Muscle of leg (tissue), 11 donors: ENCODE measurements around the gene TLCD5. TPM values are rescaled to one million over a fixed set of nuclear protein-coding genes. Genes with fewer than 3 reads are reported as not detected.

Experiments
- DNase-seq: peaks from one replicate; pipeline ENCODE4 v3.0.0; 2013
- H3K27ac ChIP-seq: one replicate; pipeline ENCODE4 v1.5.1; 2013; ENCODE audit warnings: mild to moderate bottlenecking, low read length, control low read depth
- H3K27me3 ChIP-seq: one replicate; pipeline ENCODE4 v1.6.1; 2013; ENCODE audit warnings: low read length; ENCODE audit not compliant: control insufficient read depth, insufficient read depth
- H3K36me3 ChIP-seq: one replicate; pipeline ENCODE4 v1.6.1; 2013; ENCODE audit warnings: low read length; ENCODE audit not compliant: control insufficient read depth, insufficient read depth
- H3K4me1 ChIP-seq: one replicate; pipeline ENCODE4 v1.6.1; 2013; ENCODE audit warnings: low read length; ENCODE audit not compliant: control insufficient read depth, insufficient read depth
- H3K4me3 ChIP-seq: one replicate; pipeline ENCODE4 v1.5.1; 2013; ENCODE audit warnings: low read length, control low read depth
- H3K9me3 ChIP-seq: replicated peaks from 2 replicates; pipeline ENCODE4 v1.6.1; 2013; ENCODE audit warnings: low read depth, low read length; ENCODE audit not compliant: control insufficient read depth
- WGBS: methylation state at CpG from one replicate; pipeline ENCODE4 v1.1.5; 2013; ENCODE audit warnings: missing lambda C conversion rate; ENCODE audit not compliant: insufficient coverage; 5-methylcytosine and 5-hydroxymethylcytosine counted together
- polyA plus RNA-seq, 8 donors: library from polyadenylated mRNA; unstranded; fragments of 120-200 nt; gene quantifications; one replicate each; pipeline versions ENCODE4 v1.2.1 to v1.2.3, GENCODE V29; 2013; ENCODE audit warnings: inconsistent platforms in 1 of 8, low replicate concordance in 1 of 8; ENCODE audit not compliant: insufficient read length in 8 of 8, insufficient read depth in 1 of 8
- total RNA-seq: library from RNA; stranded (reverse); fragments of 120-200 nt; gene quantifications from one replicate; pipeline ENCODE4 v1.2.4, GENCODE V29; 2013

TLCD5 gene
- total and polyA plus RNA-seq, 9 donors = 6.0 to 9.1 (median 7.7) TPM

- Histone ChIP-seq H3K9me3 (peaks cover 3% of the 10 kb centered on the region), H3K27ac (no peak overlapping the region), H3K36me3 (no peaks in the 10 kb centered on the region), H3K4me1 (no peaks in the 10 kb centered on the region), H3K4me3 (no peak overlapping the region), H3K27me3 (no peaks in the 10 kb centered on the region)
- no CpG with 5 or more reads among the region's 3 CpGs for WGBS
- no peak for DNase-seq
These were observed 50.0 kb downstream of the TLCD5 start for GRCh38 chr11:120375076-120375475.

DNA sequence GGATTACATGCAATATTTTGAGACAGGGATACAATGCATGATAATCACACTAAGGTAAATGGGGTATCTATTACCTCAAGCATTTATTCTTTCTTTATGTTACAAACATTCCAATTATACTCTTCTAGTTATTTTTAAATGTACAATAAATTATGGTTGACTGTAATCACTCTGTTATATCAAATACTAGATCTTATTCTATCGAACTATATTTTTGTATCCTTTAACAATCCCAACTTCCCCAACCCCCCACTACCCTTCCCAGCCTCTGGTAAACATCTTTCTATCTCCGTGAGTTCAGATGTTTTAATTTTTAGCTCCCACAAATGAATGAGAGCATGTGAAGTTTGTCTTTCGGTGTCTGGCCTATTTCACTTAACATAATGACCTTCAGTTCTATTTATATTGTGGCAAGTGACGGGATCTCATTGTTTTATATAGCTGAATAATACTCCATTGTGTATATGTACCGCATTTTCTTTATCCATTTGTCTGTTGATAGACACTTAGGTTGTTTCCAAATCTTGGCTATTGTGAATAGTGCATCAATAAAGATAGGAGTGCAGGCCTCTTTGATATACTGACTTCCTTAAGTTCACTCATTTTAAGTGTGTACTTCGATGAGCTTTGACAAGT, 51.6 kb downstream of the TLCD5 start:
- H3K9me3 ChIP-seq = peaks cover 3% of the 10 kb centered on the region
- no peak for DNase-seq
- H3K4me3 ChIP-seq = no peak overlapping the region
- no peaks in the 10 kb centered on the region for H3K36me3 ChIP-seq
- no CpG with 5 or more reads among the region's 6 CpGs for WGBS
- no peaks in the 10 kb centered on the region for H3K4me1 ChIP-seq
- H3K27ac ChIP-seq = no peak overlapping the region
- H3K27me3 ChIP-seq = no peaks in the 10 kb centered on the region

DNA sequence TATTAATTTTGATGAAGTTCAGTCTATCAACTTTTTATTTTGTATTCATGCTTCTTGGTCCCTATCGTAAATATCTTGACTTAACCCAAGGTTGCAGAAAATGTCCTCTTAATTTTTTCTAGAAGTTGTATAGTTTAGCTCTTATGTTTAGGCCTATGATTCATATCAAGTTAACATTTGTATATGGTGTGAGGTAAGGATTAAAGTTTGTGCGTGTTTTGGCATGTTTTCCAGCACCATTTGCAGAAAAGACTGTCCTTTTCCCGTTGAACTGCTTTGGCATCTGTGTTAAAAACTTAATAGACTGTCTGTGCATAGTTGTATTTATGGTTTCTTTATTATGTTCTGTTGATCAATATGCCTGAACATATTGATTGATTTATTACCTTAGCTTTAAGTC, 53.4 kb downstream of the TLCD5 start:
- H3K27me3 ChIP-seq = no peaks in the 10 kb centered on the region
- no peak overlapping the region for H3K4me3 ChIP-seq
- DNase-seq = no peak
- peaks cover 3% of the 10 kb centered on the region for H3K9me3 ChIP-seq
- no peaks in the 10 kb centered on the region for H3K36me3 ChIP-seq
- no CpG with 5 or more reads among the region's 3 CpGs for WGBS
- no peak overlapping the region for H3K27ac ChIP-seq
- H3K4me1 ChIP-seq = no peaks in the 10 kb centered on the region

GRCh38 chr11:120381401-120381800, 56.3 kb downstream of the TLCD5 start:
- Histone ChIP-seq H3K4me3 (no peak overlapping the region), H3K36me3 (no peaks in the 10 kb centered on the region), H3K9me3 (peaks cover 3% of the 10 kb centered on the region), H3K4me1 (no peaks in the 10 kb centered on the region), H3K27me3 (no peaks in the 10 kb centered on the region), H3K27ac (no peak overlapping the region)
- no peak for DNase-seq
- WGBS = no CpG with 5 or more reads among the region's 7 CpGs

Other genes starting within 250 kb of the TLCD5 start
- gene TRIM29, start 187.2 kb upstream of the TLCD5 start, total RNA-seq = 0.40 TPM
- gene TRIM29, start 187.2 kb upstream of the TLCD5 start, polyA plus RNA-seq = 10 to 100 TPM in 1 of 8 donors, 1 to 10 TPM in 2, under 1 TPM in 5; 0.30 to 44.3 (median 0.61) TPM
- 44.2 TPM for gene OAF, start 114.3 kb upstream of the TLCD5 start, total RNA-seq
- 10 to 100 TPM; 41.5 to 93.6 (median 61.6) TPM for gene OAF, start 114.3 kb upstream of the TLCD5 start, polyA plus RNA-seq
- 0.13 TPM for gene POU2F3, start 85.2 kb upstream of the TLCD5 start, total RNA-seq
- 1 to 10 TPM in 1 of 8 donors, under 1 TPM in 7; 0.10 to 3.1 (median 0.56) TPM for gene POU2F3, start 85.2 kb upstream of the TLCD5 start, polyA plus RNA-seq
- gene ARHGEF12, start 11.1 kb downstream of the TLCD5 start, total RNA-seq = 41.8 TPM
- 10 to 100 TPM; 26.5 to 53.6 (median 36.4) TPM for gene ARHGEF12, start 11.1 kb downstream of the TLCD5 start, polyA plus RNA-seq
- 0.09 TPM for gene GRIK4, start 186.4 kb downstream of the TLCD5 start, total RNA-seq
- gene GRIK4, start 186.4 kb downstream of the TLCD5 start, polyA plus RNA-seq = 1 to 10 TPM in 2 of 8 donors, under 1 TPM in 6; 0.22 to 1.3 (median 0.57) TPM